Spleen (tissue), 11 donors: ENCODE measurements around the gene VSNL1. TPM values are rescaled to one million over a fixed set of nuclear protein-coding genes. Genes with fewer than 3 reads are reported as not detected.

Source experiments
- DNase-seq: peaks from one replicate; pipeline ENCODE4 v3.0.0-alpha.2; 2020
- H3K27ac ChIP-seq, 8 donors: fragments of 200-600 bp; sonication (generic) in 7 of 8; 1 replicate in 4 of 8; 2 replicates in 4 of 8; pipeline versions ENCODE4 v1.5.0 to v1.8.0; 2016 to 2021; ENCODE audit warnings: inconsistent platforms in 4 of 8, mild to moderate bottlenecking in 4 of 8, moderate library complexity in 1 of 8
- H3K27me3 ChIP-seq, 7 donors: fragments of 200-600 bp; sonication (generic) in 6 of 7; replicated peaks in 1 of 7; 1 replicate in 4 of 7; 2 replicates in 3 of 7; pipeline versions ENCODE4 v1.5.0 to v1.8.0; 2016 to 2021; ENCODE audit warnings: inconsistent platforms in 3 of 7, mild to moderate bottlenecking in 1 of 7
- H3K36me3 ChIP-seq, 6 donors: fragments of 200-600 bp; sonication (generic) in 5 of 6; 1 replicate in 4 of 6; 2 replicates in 2 of 6; pipeline versions ENCODE4 v1.5.0 to v1.8.0; 2016 to 2021; ENCODE audit warnings: inconsistent platforms in 2 of 6
- H3K4me1 ChIP-seq, 6 donors: fragments of 200-600 bp; sonication (generic) in 5 of 6; 1 replicate in 3 of 6; 2 replicates in 3 of 6; pipeline versions ENCODE4 v1.5.0 to v1.8.0; 2016 to 2021; ENCODE audit warnings: inconsistent platforms in 3 of 6
- H3K4me3 ChIP-seq, 8 donors: fragments of 200-600 bp; sonication (generic) in 7 of 8; 1 replicate in 4 of 8; 2 replicates in 4 of 8; pipeline versions ENCODE4 v1.5.0 to v1.8.0; 2016 to 2021; ENCODE audit warnings: inconsistent platforms in 4 of 8, mild to moderate bottlenecking in 4 of 8, moderate library complexity in 2 of 8
- H3K9me3 ChIP-seq, 8 donors: fragments of 200-600 bp; sonication (generic) in 7 of 8; 1 replicate in 4 of 8; 2 replicates in 4 of 8; pipeline versions ENCODE4 v1.5.0 to v1.8.0; 2016 to 2021; ENCODE audit warnings: inconsistent platforms in 4 of 8
- CTCF ChIP-seq, 11 experiments: fragments of 200-600 bp in 7 of 11; fragments of 450-650 bp in 4 of 11; sonication (generic) in 4 of 11; IDR thresholded peaks in 8 of 11; conservative IDR thresholded peaks in 3 of 11; 1 replicate in 7 of 11; 2 replicates in 4 of 11; pipeline versions ENCODE4 v1.4.0 to v1.8.0; 2016 to 2021; ENCODE audit warnings: antibody characterized with exemption in 11 of 11, inconsistent platforms in 4 of 11, mild to moderate bottlenecking in 1 of 11
- POLR2A ChIP-seq, 3 donors: fragments of 450-650 bp; IDR thresholded peaks; one replicate each; pipeline ENCODE4 v1.5.1; 2017; ENCODE audit warnings: antibody characterized with exemption in 3 of 3, mild to moderate bottlenecking in 1 of 3
- POLR2AphosphoS5 ChIP-seq, 3 donors: sonication (generic); formaldehyde crosslinking; IDR thresholded peaks; one replicate each; pipeline ENCODE4 v1.5.1; 2017; ENCODE audit warnings: antibody characterized with exemption in 3 of 3
- WGBS, 5 donors: extraction: QIAGEN DNeasy Blood & Tissue Kit in 3 of 5; methylation state at CpG; one replicate each; pipeline versions ENCODE4 v1.1.5 to v1.1.7; 2013 to 2018; 5-methylcytosine and 5-hydroxymethylcytosine counted together
- intact Hi-C: fragments of 100-400 bp; cut with DNase I; formaldehyde crosslinking; loops from one replicate; pipeline ENCODE4 v1.15.0; 2023; ENCODE audit warnings: low total_unique reads
- polyA plus RNA-seq, 3 donors: library from polyadenylated mRNA; stranded (reverse); fragments of 200-250 nt; gene quantifications; one replicate each; pipeline ENCODE4 v1.2.1, GENCODE V29; 2013
- total RNA-seq, 7 donors: library from RNA; depleted of rRNA in 3 of 7; stranded (reverse); fragments of >200 nt in 3 of 7; fragmentation: NEBNext Ultra II Directional in 4 of 7; extraction: Animal tissue kit (Norgen Biotek cat#: 25700) in 4 of 7; gene quantifications; one replicate each; pipeline versions ENCODE4 v1.1.0 to v1.2.1, GENCODE V29; 2016 to 2021
- donor health status: healthy with polysubstance abuse.
- donor health status: DM: no; HTN: no; CAD: no; lungs with moderate emphysema.
- donor health status: DM: no; HTN: no; CAD: no.
- donor health status: Bipolar disorder and iron deficiency.
- donor health status: healthy.
- donor health status: DM: no; HTN: no; CAD: no.
- donor health status: DM: yes; HTN: yes; CAD: no.

The VSNL1 gene
- total and polyA plus RNA-seq, 10 donors = 0.06 to 0.16 TPM; not detected in 8

- H3K27me3 ChIP-seq = no peaks in the 10 kb centered on the region
- H3K27ac ChIP-seq = no peak overlapping the region
- no peaks in the 10 kb centered on the region for H3K9me3 ChIP-seq
- TF ChIP-seq CTCF (IDR thresholded peaks at IDR 0.05 in 8 of 11, conservative IDR thresholded peaks at IDR 0.05 in 3 of 11) = no peak
- TF ChIP-seq POLR2A (IDR thresholded peaks at IDR 0.05) = no peak
- no peak for TF ChIP-seq POLR2AphosphoS5 (IDR thresholded peaks at IDR 0.05)
- H3K4me3 ChIP-seq = no peak overlapping the region
- intact Hi-C loops = no loop called here
- DNase-seq = no peak
- no peaks in the 10 kb centered on the region for H3K4me1 ChIP-seq
- no peaks in the 10 kb centered on the region for H3K36me3 ChIP-seq
- 66 to 83% (median 74%) methylated on average over 3 of the region's 3 CpGs for WGBS, 5 donors
Observed at GRCh38 chr2:17579605-17580318, 39.3 kb downstream of the VSNL1 start.

- no peaks in the 10 kb centered on the region for H3K4me1 ChIP-seq
- no peaks in the 10 kb centered on the region for H3K36me3 ChIP-seq
- TF ChIP-seq CTCF (IDR thresholded peaks at IDR 0.05 in 8 of 11, conservative IDR thresholded peaks at IDR 0.05 in 3 of 11) (no peak), POLR2AphosphoS5 (IDR thresholded peaks at IDR 0.05) (no peak)
- H3K27me3 ChIP-seq = no peaks in the 10 kb centered on the region
- WGBS, 5 donors = 71 to 88% (median 81%) methylated on average over 2 of the region's 2 CpGs
- DNase-seq = no peak
- no peak overlapping the region for H3K4me3 ChIP-seq
- no peaks in the 10 kb centered on the region for H3K9me3 ChIP-seq
- intact Hi-C loops = no loop called here
- H3K27ac ChIP-seq = no peak overlapping the region
Observed at GRCh38 chr2:17580319-17580715, 39.8 kb downstream of the VSNL1 start.

GRCh38 chr2:17581831-17582230 is 41.3 kb downstream of the VSNL1 start:
- Histone ChIP-seq H3K4me3 (no peak overlapping the region), H3K27ac (no peak overlapping the region), H3K36me3 (no peaks in the 10 kb centered on the region), H3K27me3 (peaks cover 0 to 6% (median 0%) of the 10 kb centered on the region in 7 donors), H3K4me1 (no peaks in the 10 kb centered on the region), H3K9me3 (no peaks in the 10 kb centered on the region)
- TF ChIP-seq POLR2A (IDR thresholded peaks at IDR 0.05) = no peak
- TF ChIP-seq POLR2AphosphoS5 (IDR thresholded peaks at IDR 0.05) = no peak
- TF ChIP-seq CTCF (IDR thresholded peaks at IDR 0.05 in 8 of 11, conservative IDR thresholded peaks at IDR 0.05 in 3 of 11) = no peak
- WGBS, 5 donors = 50 to 85% (median 67%) methylated on average over 2 of the region's 2 CpGs
- intact Hi-C loops = no loop called here
- no peak for DNase-seq

- no peaks in the 10 kb centered on the region for H3K9me3 ChIP-seq
- WGBS, 5 donors = 77 to 93% (median 84%) methylated on average over 2 of the region's 2 CpGs
- no peak for DNase-seq
- no peak for TF ChIP-seq CTCF (IDR thresholded peaks at IDR 0.05 in 8 of 11, conservative IDR thresholded peaks at IDR 0.05 in 3 of 11)
- no peak for TF ChIP-seq POLR2AphosphoS5 (IDR thresholded peaks at IDR 0.05)
- TF ChIP-seq POLR2A (IDR thresholded peaks at IDR 0.05) = no peak
- H3K4me3 ChIP-seq = no peak overlapping the region
- H3K27ac ChIP-seq = no peak overlapping the region
- intact Hi-C loops = no loop called here
- peaks cover 0 to 8% (median 0%) of the 10 kb centered on the region in 7 donors for H3K27me3 ChIP-seq
- H3K36me3 ChIP-seq = no peaks in the 10 kb centered on the region
- H3K4me1 ChIP-seq = no peaks in the 10 kb centered on the region
Observed at GRCh38 chr2:17583166-17583565, 42.7 kb downstream of the VSNL1 start.
